ENCODE results near the gene SNHG17. TPM values are rescaled to one million over a fixed set of nuclear protein-coding genes. Genes with fewer than 3 reads are reported as not detected.

Gene SNHG17
- total RNA-seq, 2 donors from 2014 or later, result 21.8 to 28.2 TPM

- Histone ChIP-seq H3K9me3 (no peaks in the 10 kb centered on the region), H3K27me3 (replicated peaks; ENCODE audit: insufficient read depth) (no peaks in the 10 kb centered on the region), H3K4me3 (no peak overlapping the region), H3K36me3 (peaks cover 5 to 12% of the 10 kb centered on the region in 2 donors), H3K4me1 (replicated peaks) (no peaks in the 10 kb centered on the region), H3K27ac (no peak overlapping the region)
- TF ChIP-seq POLR2AphosphoS5 (IDR thresholded peaks at IDR 0.05) (no peak), CTCF (IDR thresholded peaks at IDR 0.05) (no peak), POLR2A (IDR thresholded peaks at IDR 0.05) (no peak)
- WGBS, result 82% methylated on average over 10 of the region's 10 CpGs
- intact Hi-C loops (cut with DNase I), result no loop called here
- DNase-seq (ENCODE audit: low spot score), result no peak
Measured at GRCh38 chr20:38421915-38422314, 13.2 kb downstream of the SNHG17 start.

DNA sequence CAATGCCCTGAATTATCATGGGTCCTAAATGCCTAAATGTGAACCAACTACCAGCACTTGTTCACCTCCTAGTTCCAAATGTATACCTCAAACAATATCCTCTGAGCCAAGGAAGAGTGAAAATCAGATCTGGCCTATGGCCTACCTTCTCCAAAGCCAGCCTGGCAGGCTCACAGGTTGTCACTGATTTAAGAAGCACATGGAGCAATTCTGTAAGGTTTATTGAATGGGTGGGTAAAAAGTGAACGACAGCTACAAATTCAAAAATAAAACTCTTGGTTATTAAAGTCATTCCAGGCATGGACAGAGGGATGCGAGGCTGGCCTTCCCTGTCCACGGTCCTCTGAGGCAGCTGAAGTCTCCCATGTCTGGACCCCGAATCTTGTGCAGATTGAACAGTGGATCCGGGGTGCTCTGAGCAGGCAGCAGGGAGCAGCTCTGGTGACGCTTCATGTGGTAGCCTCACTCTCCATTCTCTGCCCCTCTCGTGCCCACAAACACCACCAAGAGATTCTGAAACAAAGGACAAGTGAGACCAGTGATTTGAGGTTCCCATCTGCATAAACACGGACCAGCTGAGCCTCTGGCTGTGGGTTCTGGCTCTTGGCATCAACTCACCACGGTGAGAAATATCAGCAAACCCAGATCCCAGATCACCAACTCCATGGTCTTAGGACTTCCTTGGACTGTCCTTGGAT lies 14.6 kb downstream of the SNHG17 start:
- intact Hi-C loops (cut with DNase I), result no loop called here
- TF ChIP-seq POLR2A (IDR thresholded peaks at IDR 0.05), result no peak
- no peak for TF ChIP-seq POLR2AphosphoS5 (IDR thresholded peaks at IDR 0.05)
- no peak for TF ChIP-seq CTCF (IDR thresholded peaks at IDR 0.05)
- Histone ChIP-seq H3K4me3 (no peak overlapping the region), H3K27me3 (replicated peaks; ENCODE audit: insufficient read depth) (no peaks in the 10 kb centered on the region), H3K4me1 (replicated peaks) (no peaks in the 10 kb centered on the region), H3K36me3 (peaks cover 3 to 12% of the 10 kb centered on the region in 2 donors), H3K9me3 (no peaks in the 10 kb centered on the region), H3K27ac (no peak overlapping the region)
- 91% methylated on average over 9 of the region's 9 CpGs for WGBS
- no peak for DNase-seq (ENCODE audit: low spot score)

- no peaks in the 10 kb centered on the region for H3K9me3 ChIP-seq
- DNase-seq (ENCODE audit: low spot score), result no peak
- H3K36me3 ChIP-seq, result peaks cover 0 to 12% of the 10 kb centered on the region in 2 donors
- no peak overlapping the region for H3K27ac ChIP-seq
- no peaks in the 10 kb centered on the region for H3K4me1 ChIP-seq (replicated peaks)
- H3K27me3 ChIP-seq (replicated peaks; ENCODE audit: insufficient read depth), result no peaks in the 10 kb centered on the region
- WGBS, result 57% methylated on average over 4 of the region's 4 CpGs
- intact Hi-C loops (cut with DNase I), result no loop called here
- TF ChIP-seq CTCF (IDR thresholded peaks at IDR 0.05), result no peak
- no peak for TF ChIP-seq POLR2A (IDR thresholded peaks at IDR 0.05)
- no peak for TF ChIP-seq POLR2AphosphoS5 (IDR thresholded peaks at IDR 0.05)
- H3K4me3 ChIP-seq, result no peak overlapping the region
Measured at GRCh38 chr20:38418509-38419204, 16.5 kb downstream of the SNHG17 start.

DNA sequence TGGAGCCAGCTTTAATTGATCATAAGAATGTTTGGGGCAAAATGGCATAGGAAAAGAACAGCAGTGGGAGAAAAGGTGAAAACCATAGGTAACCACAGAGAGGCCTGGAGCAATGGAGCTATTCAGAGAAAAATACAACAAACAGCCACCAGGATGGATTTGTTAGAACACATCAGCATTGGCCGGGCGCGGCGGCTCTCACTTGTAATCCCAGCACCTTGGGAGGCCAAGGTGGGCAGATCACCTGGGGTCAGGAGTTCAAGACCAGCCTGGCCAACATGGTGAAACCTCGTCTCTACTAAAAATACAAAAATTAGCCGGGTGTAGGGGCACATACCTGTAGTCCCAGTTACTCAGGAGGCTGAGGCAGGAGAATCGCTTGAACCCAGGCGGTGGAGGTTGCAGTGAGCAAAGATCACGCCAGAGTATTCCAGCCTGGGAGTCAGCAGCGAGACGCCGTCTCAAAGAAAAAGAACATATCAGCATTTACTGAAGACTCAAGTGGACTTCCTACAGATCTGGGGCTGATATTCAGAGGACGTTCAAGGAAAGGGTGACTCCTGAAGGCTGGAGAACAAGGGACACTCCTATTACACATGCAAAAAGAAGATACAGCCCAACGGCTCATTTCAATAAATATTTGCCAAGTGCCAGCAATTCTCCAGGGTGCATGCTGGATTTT lies 20.2 kb downstream of the SNHG17 start:
- WGBS, result 88% methylated on average over 14 of the region's 14 CpGs
- Histone ChIP-seq H3K9me3 (no peaks in the 10 kb centered on the region), H3K4me3 (no peak overlapping the region), H3K4me1 (replicated peaks) (no peaks in the 10 kb centered on the region), H3K36me3 (peaks cover 0 to 5% of the 10 kb centered on the region in 2 donors), H3K27ac (no peak overlapping the region), H3K27me3 (replicated peaks; ENCODE audit: insufficient read depth) (no peaks in the 10 kb centered on the region)
- no peak for TF ChIP-seq POLR2AphosphoS5 (IDR thresholded peaks at IDR 0.05)
- TF ChIP-seq CTCF (IDR thresholded peaks at IDR 0.05), result no peak
- TF ChIP-seq POLR2A (IDR thresholded peaks at IDR 0.05), result no peak
- intact Hi-C loops (cut with DNase I), result no loop called here
- no peak for DNase-seq (ENCODE audit: low spot score)
